Activated CD8-positive, alpha-beta memory T cell treated with anti-CD3 and anti-CD28 coated beads, Interleukin-2, amount 50 U/mL, for 1 hour (primary cell): ENCODE data around the gene PRAC1.

Experiments used
- DNase-seq: peaks from one replicate; pipeline ENCODE4 v3.0.0-alpha.2; 2020; ENCODE audit errors: extremely low read depth

The PRAC1 gene

GRCh38 chr17:48704361-48705248 is 17.7 kb downstream of the PRAC1 start:
- DNase-seq: no peak

GRCh38 chr17:48701864-48702532 is 20.3 kb downstream of the PRAC1 start:
- DNase-seq: no peak

GRCh38 chr17:48693178-48693577 is 29.1 kb downstream of the PRAC1 start:
- DNase-seq: no peak

GRCh38 chr17:48692049-48692448 is 30.3 kb downstream of the PRAC1 start:
- DNase-seq: no peak

GRCh38 chr17:48690655-48691054 is 31.7 kb downstream of the PRAC1 start:
- no peak for DNase-seq

- DNase-seq: no peak
These were observed 40.7 kb downstream of the PRAC1 start for GRCh38 chr17:48681609-48682008.

GRCh38 chr17:48679385-48680096 is 42.8 kb downstream of the PRAC1 start:
- no peak for DNase-seq

GRCh38 chr17:48678141-48678971 is 44.0 kb downstream of the PRAC1 start:
- DNase-seq: no peak

- no peak for DNase-seq
These were observed 45.3 kb downstream of the PRAC1 start for GRCh38 chr17:48676963-48677558.

- no peak for DNase-seq
These were observed 50.0 kb downstream of the PRAC1 start for GRCh38 chr17:48672340-48672739.
